Stimulated activated CD8-positive, alpha-beta memory T cell treated with anti-CD3 and anti-CD28 coated beads, Interleukin-7, amount 100 ng/mL, for 24 hours (primary cell): ENCODE data around the gene CAMK2N2.

Experiments used
- DNase-seq: peaks from one replicate; pipeline ENCODE4 v3.0.0-alpha.2; 2020; ENCODE audit warnings: low read depth

Gene CAMK2N2

GRCh38 chr3:184239708-184240107 is 21.6 kb downstream of the CAMK2N2 start:
- DNase-seq = no peak

- DNase-seq = no peak
Observed at GRCh38 chr3:184239221-184239620, 22.1 kb downstream of the CAMK2N2 start.

- DNase-seq = no peak
Observed at GRCh38 chr3:184238246-184238818, 23.0 kb downstream of the CAMK2N2 start.

- no peak for DNase-seq
Observed at GRCh38 chr3:184237807-184238206, 23.5 kb downstream of the CAMK2N2 start.

- DNase-seq = no peak
Observed at GRCh38 chr3:184237211-184237610, 24.1 kb downstream of the CAMK2N2 start.

- no peak for DNase-seq
Observed at GRCh38 chr3:184236636-184237035, 24.7 kb downstream of the CAMK2N2 start.

- no peak for DNase-seq
Observed at GRCh38 chr3:184236033-184236410, 25.3 kb downstream of the CAMK2N2 start.

- no peak for DNase-seq
Observed at GRCh38 chr3:184235381-184236032, 25.8 kb downstream of the CAMK2N2 start.

- DNase-seq = no peak
Observed at GRCh38 chr3:184234671-184235380, 26.5 kb downstream of the CAMK2N2 start.

GRCh38 chr3:184234224-184234623 is 27.1 kb downstream of the CAMK2N2 start:
- no peak for DNase-seq

- DNase-seq = no peak
Observed at GRCh38 chr3:184233127-184233843, 28.1 kb downstream of the CAMK2N2 start.

GRCh38 chr3:184231671-184232070 is 29.7 kb downstream of the CAMK2N2 start:
- no peak for DNase-seq

- no peak for DNase-seq
Observed at GRCh38 chr3:184230603-184231528, 30.5 kb downstream of the CAMK2N2 start.

GRCh38 chr3:184230081-184230602 is 31.2 kb downstream of the CAMK2N2 start:
- no peak for DNase-seq

- DNase-seq = peak; percentile 41
Observed at GRCh38 chr3:184229394-184230080, 31.8 kb downstream of the CAMK2N2 start, which contains the start of gene VWA5B2. TSS of gene VWA5B2 (plus strand) at chr3:184229585. CDS start at chr3:184230529, 944 bp downstream.

- no peak for DNase-seq
Observed at GRCh38 chr3:184228376-184229137, 32.8 kb downstream of the CAMK2N2 start.

GRCh38 chr3:184227481-184227935 is 33.8 kb downstream of the CAMK2N2 start:
- DNase-seq = no peak

GRCh38 chr3:184223946-184224345 is 37.4 kb downstream of the CAMK2N2 start:
- DNase-seq = no peak

GRCh38 chr3:184222521-184222920 is 38.8 kb downstream of the CAMK2N2 start:
- no peak for DNase-seq

- no peak for DNase-seq
Observed at GRCh38 chr3:184218814-184219213, 42.5 kb downstream of the CAMK2N2 start.
